Measurements from ENCODE around the gene SBK3. TPM values are rescaled to one million over a fixed set of nuclear protein-coding genes. Genes with fewer than 3 reads are reported as not detected.

The SBK3 gene
- total and polyA plus RNA-seq, 10 of the 15 experiments (the other 5 are each of a cell fraction or from before 2014, with no cell fraction given): not detected

DNA sequence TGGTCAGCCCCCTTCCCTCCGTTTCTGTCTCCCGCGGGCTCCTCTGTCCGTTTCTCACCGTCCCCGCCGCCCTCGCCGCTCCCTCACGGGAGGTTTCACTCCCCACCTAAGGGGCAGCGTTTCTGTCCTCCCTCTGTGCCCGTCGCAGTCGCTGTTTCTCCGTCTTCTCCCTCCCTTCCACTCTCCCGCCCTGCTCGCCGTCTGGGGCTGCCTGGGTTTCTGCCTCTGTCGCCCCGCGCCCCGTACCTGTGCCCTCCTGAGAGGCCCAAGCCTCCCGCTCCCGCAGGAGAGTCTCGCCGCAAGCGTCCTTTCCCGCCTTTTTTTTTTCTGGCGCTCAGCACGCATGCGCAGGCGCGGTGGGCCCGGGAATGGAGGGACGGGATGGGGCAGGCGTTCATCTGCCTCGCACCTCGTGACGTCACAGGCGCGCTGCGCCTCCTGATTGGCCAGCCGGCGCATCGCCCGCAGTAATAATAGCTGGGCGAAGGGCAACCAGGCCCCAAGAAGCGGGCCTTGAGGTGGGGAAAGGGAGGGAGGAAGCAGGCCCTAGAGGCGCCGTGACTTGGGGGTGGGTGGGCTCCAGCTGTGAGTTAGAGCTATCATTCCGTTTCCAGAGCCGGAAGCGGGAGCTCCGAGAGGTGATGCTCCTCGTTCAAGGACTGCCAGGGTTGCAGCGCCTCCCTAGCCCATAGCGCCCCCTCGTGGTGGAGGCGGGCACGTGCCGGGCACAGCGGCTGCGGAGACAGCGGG, 41.7 kb downstream of the SBK3 start (continued):
- TF ChIP-seq LARP7 (IDR thresholded peaks at IDR 0.05) (peak; percentile 50; the same call in 1 of the 2 replicates), POLR2A (IDR thresholded peaks at IDR 0.05; ENCODE audit: low read depth, low read length) (peak; percentile 50; the same call in 1 of the 2 replicates), USF1 (IDR thresholded peaks at IDR 0.05; ENCODE audit: borderline replicate concordance, extremely low read length, insufficient read depth, low read depth, low read length) (peak; percentile 75), NR2C1 (IDR thresholded peaks at IDR 0.05) (no peak), ZBED1 (IDR thresholded peaks at IDR 0.05; ENCODE audit: borderline replicate concordance) (no peak), CREM (IDR thresholded peaks at IDR 0.05; ENCODE audit: low read depth) (peak; percentile 98), STAT3 (IDR thresholded peaks at IDR 0.05; ENCODE audit: low read depth, low read length) (no peak), EED (IDR thresholded peaks at IDR 0.05; ENCODE audit: low read depth) (peak; percentile 48), TAF1 (IDR thresholded peaks at IDR 0.05; ENCODE audit: borderline replicate concordance, low read depth, low read length) (0 out of 2 replicates have a peak, but pooled peaks have one; percentile 25), CBFB (IDR thresholded peaks at IDR 0.05; ENCODE audit: low read depth) (no peak), CHD2 (IDR thresholded peaks at IDR 0.05; ENCODE audit: borderline replicate concordance, low read depth, low read length) (peak; percentile 57; the same call in 1 of the 2 replicates), CREB1 (IDR thresholded peaks at IDR 0.05; ENCODE audit: low read depth) (peak; percentile 97), POU2F2 (IDR thresholded peaks at IDR 0.05; ENCODE audit: borderline replicate concordance, low read depth, low read length) (0 out of 3 replicates have a peak, but pooled peaks have one; percentile 33), BRCA1 (IDR thresholded peaks at IDR 0.05; ENCODE audit: low read depth, low read length) (peak; percentile 50; the same call in 1 of the 2 replicates), ATF7 (IDR thresholded peaks at IDR 0.05; ENCODE audit: low read depth) (peak; percentile 78), RB1 (IDR thresholded peaks at IDR 0.05; ENCODE audit: borderline replicate concordance) (peak; percentile 100), DPF2 (IDR thresholded peaks at IDR 0.05) (0 out of 2 replicates have a peak, but pooled peaks have one; percentile 39), RFX5 (IDR thresholded peaks at IDR 0.05; ENCODE audit: low read depth, low read length) (peak; percentile 99), SMC3 (IDR thresholded peaks at IDR 0.05; ENCODE audit: borderline replicate concordance, low read length) (peak; percentile 70), CEBPB (IDR thresholded peaks at IDR 0.05; ENCODE audit: borderline replicate concordance in 1 of 2, low read depth in 2 of 2, low read length in 2 of 2) (peak in 1 of 2 experiments; percentile 89; a peak in 1 of 4 replicates)
- TF ChIP-seq, protein P1, sequence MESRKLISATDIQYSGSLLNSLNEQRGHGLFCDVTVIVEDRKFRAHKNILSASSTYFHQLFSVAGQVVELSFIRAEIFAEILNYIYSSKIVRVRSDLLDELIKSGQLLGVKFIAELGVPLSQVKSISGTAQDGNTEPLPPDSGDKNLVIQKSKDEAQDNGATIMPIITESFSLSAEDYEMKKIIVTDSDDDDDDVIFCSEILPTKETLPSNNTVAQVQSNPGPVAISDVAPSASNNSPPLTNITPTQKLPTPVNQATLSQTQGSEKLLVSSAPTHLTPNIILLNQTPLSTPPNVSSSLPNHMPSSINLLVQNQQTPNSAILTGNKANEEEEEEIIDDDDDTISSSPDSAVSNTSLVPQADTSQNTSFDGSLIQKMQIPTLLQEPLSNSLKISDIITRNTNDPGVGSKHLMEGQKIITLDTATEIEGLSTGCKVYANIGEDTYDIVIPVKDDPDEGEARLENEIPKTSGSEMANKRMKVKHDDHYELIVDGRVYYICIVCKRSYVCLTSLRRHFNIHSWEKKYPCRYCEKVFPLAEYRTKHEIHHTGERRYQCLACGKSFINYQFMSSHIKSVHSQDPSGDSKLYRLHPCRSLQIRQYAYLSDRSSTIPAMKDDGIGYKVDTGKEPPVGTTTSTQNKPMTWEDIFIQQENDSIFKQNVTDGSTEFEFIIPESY (IDR thresholded peaks at IDR 0.05): peak; percentile 80; the same call in 1 of the 2 replicates
- TF ChIP-seq, protein P2, sequence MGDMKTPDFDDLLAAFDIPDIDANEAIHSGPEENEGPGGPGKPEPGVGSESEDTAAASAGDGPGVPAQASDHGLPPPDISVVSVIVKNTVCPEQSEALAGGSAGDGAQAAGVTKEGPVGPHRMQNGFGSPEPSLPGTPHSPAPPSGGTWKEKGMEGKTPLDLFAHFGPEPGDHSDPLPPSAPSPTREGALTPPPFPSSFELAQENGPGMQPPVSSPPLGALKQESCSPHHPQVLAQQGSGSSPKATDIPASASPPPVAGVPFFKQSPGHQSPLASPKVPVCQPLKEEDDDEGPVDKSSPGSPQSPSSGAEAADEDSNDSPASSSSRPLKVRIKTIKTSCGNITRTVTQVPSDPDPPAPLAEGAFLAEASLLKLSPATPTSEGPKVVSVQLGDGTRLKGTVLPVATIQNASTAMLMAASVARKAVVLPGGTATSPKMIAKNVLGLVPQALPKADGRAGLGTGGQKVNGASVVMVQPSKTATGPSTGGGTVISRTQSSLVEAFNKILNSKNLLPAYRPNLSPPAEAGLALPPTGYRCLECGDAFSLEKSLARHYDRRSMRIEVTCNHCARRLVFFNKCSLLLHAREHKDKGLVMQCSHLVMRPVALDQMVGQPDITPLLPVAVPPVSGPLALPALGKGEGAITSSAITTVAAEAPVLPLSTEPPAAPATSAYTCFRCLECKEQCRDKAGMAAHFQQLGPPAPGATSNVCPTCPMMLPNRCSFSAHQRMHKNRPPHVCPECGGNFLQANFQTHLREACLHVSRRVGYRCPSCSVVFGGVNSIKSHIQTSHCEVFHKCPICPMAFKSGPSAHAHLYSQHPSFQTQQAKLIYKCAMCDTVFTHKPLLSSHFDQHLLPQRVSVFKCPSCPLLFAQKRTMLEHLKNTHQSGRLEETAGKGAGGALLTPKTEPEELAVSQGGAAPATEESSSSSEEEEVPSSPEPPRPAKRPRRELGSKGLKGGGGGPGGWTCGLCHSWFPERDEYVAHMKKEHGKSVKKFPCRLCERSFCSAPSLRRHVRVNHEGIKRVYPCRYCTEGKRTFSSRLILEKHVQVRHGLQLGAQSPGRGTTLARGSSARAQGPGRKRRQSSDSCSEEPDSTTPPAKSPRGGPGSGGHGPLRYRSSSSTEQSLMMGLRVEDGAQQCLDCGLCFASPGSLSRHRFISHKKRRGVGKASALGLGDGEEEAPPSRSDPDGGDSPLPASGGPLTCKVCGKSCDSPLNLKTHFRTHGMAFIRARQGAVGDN (IDR thresholded peaks at IDR 0.05): peak; percentile 12; the same call in 1 of the 2 replicates
